ENCODE results near the gene PIGT. TPM values are rescaled to one million over a fixed set of nuclear protein-coding genes. Genes with fewer than 3 reads are reported as not detected.

Gene PIGT
- total and polyA plus RNA-seq, 2 donors (not counting 1 experiment from before 2014, with no cell fraction given), result 25.8 to 53.9 TPM

DNA sequence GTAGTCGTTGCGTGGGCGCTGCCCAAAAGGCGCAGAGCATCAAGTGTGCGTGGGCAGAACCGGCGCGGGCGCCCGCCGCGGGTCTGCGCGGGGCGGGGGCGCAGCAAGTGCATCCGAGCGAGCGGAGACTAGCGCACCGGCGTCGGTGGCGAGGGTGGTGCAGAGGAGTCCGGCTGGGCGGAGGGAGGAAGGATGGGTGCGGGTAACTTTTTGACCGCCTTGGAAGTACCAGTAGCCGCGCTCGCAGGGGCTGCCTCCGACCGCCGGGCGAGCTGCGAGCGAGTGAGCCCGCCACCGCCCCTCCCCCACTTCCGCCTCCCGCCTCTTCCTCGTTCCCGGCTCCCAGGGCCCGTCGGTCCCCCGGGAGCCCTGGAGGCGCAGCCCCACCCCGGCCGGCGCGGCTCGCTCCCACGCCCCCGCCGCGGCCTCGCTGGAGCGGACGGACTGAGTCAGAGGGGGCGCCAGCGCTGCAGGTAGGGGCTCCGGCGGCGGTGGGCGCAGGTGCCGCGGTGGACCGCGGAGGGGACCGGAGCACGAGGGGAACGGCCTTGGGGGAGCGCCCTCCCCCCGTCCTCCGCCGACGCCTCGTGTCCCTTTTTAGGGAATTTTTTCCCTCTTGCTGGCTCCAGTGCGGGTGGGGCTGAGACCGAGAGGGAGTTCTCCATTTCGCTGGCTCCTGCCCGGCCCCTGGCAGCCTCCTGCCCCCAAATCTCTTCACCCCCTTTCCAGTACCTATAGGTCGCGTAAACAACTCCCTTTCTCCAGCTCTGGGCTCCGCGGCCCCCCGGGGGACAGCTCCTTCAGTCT is 9.5 kb upstream of the PIGT start:
- Histone ChIP-seq H3K4me2 (ENCODE audit: extremely low read depth, insufficient read depth, low read length) (peak overlapping the region; percentile 83), H4K20me1 (ENCODE audit: control insufficient read depth, extremely low read depth, insufficient read depth, low read length) (no peaks in the 10 kb centered on the region), H3K27ac (ENCODE audit: insufficient read depth, low read length) (peak overlapping the region; percentile 73)

GRCh38 chr20:45407067-45407745 is 8.7 kb upstream of the PIGT start:
- Histone ChIP-seq H3K9me3 (ENCODE audit: control insufficient read depth, insufficient read depth, low read depth, low read length) (no peaks in the 10 kb centered on the region), H2AFZ (ENCODE audit: low read length) (peak overlapping the region; percentile 45), H4K20me1 (ENCODE audit: control insufficient read depth, extremely low read depth, insufficient read depth, low read length) (no peaks in the 10 kb centered on the region), H3K4me3 (replicated peaks in 1 of 4; ENCODE audit: control extremely low read depth in 1 of 4, insufficient read depth in 1 of 4, low read depth in 3 of 4, low read length in 4 of 4) (peak overlapping the region; percentile 58 to 73 (median 67)), H3K27me3 (ENCODE audit: control insufficient read depth, insufficient read depth, low read length) (no peaks in the 10 kb centered on the region), H3K27ac (ENCODE audit: insufficient read depth, low read length) (peak overlapping the region; percentile 73), H3K36me3 (ENCODE audit: control insufficient read depth, insufficient read depth, low read length) (no peaks in the 10 kb centered on the region), H3K4me2 (ENCODE audit: extremely low read depth, insufficient read depth, low read length) (peak overlapping the region; percentile 83), H3K79me2 (ENCODE audit: control insufficient read depth, insufficient read depth, low read length) (no peaks in the 10 kb centered on the region), H3K4me1 (ENCODE audit: control insufficient read depth, extremely low read depth, insufficient read depth, low read length) (peaks cover 3% of the 10 kb centered on the region), H3K9ac (ENCODE audit: insufficient read depth, low read length) (peak overlapping the region; percentile 80)
- TF ChIP-seq CTCF (conservative IDR thresholded peaks at IDR 0.05 in 1 of 2, IDR thresholded peaks at IDR 0.05 in 1 of 2; ENCODE audit: low read depth in 1 of 2, low read length in 2 of 2), result no peak
- DNase-seq (ENCODE audit: low read depth in 2 of 2), result peak; percentile 14 to 28

More for the DNA sequence above, 9.5 kb upstream of the PIGT start:
- Histone ChIP-seq H2AFZ (ENCODE audit: low read length) (peak overlapping the region; percentile 67), H3K4me3 (replicated peaks in 1 of 4; ENCODE audit: control extremely low read depth in 1 of 4, insufficient read depth in 1 of 4, low read depth in 3 of 4, low read length in 4 of 4) (peak overlapping the region; percentile 58 to 73 (median 67)), H3K9ac (ENCODE audit: insufficient read depth, low read length) (peak overlapping the region; percentile 80), H3K9me3 (ENCODE audit: control insufficient read depth, insufficient read depth, low read depth, low read length) (no peaks in the 10 kb centered on the region), H3K4me1 (ENCODE audit: control insufficient read depth, extremely low read depth, insufficient read depth, low read length) (peaks cover 3% of the 10 kb centered on the region), H3K27me3 (ENCODE audit: control insufficient read depth, insufficient read depth, low read length) (no peaks in the 10 kb centered on the region), H3K79me2 (ENCODE audit: control insufficient read depth, insufficient read depth, low read length) (no peaks in the 10 kb centered on the region), H3K36me3 (ENCODE audit: control insufficient read depth, insufficient read depth, low read length) (no peaks in the 10 kb centered on the region)
- no peak for TF ChIP-seq CTCF (conservative IDR thresholded peaks at IDR 0.05 in 1 of 2, IDR thresholded peaks at IDR 0.05 in 1 of 2; ENCODE audit: low read depth in 1 of 2, low read length in 2 of 2)
- no peak for TF ChIP-seq EZH2 (IDR thresholded peaks at IDR 0.05; ENCODE audit: low read length, missing control alignments)
- peak in 1 of 2 donors; percentile 15 for DNase-seq (ENCODE audit: low read depth in 2 of 2)

Measured in fibroblast of lung (primary cell).